ENCODE results near the gene CLINT1. TPM values are rescaled to one million over a fixed set of nuclear protein-coding genes. Genes with fewer than 3 reads are reported as not detected.

CLINT1 gene
- total and polyA plus RNA-seq, 2 experiments from 2014 or later: 71.7 to 101 TPM

DNA sequence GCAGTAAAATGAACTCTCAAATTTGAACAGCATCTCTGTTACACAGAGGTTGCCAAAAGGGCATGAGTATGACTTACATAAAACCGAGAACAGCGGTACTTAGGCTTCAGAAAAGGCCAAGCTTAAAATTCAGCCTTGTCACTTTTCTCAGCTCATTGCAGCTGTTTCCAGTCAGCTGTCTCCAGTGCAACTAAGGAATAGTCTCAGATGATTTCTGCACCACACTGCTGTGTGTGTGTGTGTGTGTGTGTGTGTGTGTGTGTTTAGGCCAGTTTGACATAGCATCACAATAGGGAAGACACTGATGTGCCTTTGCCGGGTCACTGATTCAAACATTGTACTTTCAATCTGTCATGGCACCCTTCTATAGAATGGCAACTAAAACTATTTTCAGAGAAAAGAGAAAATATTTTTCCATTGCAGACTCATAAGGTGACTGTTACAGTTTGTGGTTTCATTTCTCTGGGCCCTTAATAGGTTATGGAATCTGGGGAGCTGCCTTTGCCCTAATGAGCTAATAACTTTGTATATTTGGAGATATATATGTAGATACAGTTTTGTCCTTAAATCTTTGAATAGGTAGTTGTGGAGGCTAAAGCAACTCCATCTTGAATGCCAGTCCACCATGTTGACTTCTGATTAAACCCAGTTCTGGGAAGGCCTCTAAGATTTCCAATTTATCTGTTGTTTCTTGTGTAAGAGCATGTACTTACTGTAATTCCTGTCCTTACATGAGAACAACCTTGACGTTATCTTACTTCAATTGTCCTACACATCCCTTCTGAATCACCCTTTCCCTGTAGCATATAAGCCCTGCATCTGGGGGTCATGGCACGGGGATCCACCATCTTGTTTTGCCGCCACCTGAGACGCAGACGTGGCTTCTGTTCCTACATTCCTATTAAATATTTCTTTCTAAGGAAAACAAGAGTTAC, 110.9 kb downstream of the CLINT1 start (continued):
- TF ChIP-seq, protein P1, sequence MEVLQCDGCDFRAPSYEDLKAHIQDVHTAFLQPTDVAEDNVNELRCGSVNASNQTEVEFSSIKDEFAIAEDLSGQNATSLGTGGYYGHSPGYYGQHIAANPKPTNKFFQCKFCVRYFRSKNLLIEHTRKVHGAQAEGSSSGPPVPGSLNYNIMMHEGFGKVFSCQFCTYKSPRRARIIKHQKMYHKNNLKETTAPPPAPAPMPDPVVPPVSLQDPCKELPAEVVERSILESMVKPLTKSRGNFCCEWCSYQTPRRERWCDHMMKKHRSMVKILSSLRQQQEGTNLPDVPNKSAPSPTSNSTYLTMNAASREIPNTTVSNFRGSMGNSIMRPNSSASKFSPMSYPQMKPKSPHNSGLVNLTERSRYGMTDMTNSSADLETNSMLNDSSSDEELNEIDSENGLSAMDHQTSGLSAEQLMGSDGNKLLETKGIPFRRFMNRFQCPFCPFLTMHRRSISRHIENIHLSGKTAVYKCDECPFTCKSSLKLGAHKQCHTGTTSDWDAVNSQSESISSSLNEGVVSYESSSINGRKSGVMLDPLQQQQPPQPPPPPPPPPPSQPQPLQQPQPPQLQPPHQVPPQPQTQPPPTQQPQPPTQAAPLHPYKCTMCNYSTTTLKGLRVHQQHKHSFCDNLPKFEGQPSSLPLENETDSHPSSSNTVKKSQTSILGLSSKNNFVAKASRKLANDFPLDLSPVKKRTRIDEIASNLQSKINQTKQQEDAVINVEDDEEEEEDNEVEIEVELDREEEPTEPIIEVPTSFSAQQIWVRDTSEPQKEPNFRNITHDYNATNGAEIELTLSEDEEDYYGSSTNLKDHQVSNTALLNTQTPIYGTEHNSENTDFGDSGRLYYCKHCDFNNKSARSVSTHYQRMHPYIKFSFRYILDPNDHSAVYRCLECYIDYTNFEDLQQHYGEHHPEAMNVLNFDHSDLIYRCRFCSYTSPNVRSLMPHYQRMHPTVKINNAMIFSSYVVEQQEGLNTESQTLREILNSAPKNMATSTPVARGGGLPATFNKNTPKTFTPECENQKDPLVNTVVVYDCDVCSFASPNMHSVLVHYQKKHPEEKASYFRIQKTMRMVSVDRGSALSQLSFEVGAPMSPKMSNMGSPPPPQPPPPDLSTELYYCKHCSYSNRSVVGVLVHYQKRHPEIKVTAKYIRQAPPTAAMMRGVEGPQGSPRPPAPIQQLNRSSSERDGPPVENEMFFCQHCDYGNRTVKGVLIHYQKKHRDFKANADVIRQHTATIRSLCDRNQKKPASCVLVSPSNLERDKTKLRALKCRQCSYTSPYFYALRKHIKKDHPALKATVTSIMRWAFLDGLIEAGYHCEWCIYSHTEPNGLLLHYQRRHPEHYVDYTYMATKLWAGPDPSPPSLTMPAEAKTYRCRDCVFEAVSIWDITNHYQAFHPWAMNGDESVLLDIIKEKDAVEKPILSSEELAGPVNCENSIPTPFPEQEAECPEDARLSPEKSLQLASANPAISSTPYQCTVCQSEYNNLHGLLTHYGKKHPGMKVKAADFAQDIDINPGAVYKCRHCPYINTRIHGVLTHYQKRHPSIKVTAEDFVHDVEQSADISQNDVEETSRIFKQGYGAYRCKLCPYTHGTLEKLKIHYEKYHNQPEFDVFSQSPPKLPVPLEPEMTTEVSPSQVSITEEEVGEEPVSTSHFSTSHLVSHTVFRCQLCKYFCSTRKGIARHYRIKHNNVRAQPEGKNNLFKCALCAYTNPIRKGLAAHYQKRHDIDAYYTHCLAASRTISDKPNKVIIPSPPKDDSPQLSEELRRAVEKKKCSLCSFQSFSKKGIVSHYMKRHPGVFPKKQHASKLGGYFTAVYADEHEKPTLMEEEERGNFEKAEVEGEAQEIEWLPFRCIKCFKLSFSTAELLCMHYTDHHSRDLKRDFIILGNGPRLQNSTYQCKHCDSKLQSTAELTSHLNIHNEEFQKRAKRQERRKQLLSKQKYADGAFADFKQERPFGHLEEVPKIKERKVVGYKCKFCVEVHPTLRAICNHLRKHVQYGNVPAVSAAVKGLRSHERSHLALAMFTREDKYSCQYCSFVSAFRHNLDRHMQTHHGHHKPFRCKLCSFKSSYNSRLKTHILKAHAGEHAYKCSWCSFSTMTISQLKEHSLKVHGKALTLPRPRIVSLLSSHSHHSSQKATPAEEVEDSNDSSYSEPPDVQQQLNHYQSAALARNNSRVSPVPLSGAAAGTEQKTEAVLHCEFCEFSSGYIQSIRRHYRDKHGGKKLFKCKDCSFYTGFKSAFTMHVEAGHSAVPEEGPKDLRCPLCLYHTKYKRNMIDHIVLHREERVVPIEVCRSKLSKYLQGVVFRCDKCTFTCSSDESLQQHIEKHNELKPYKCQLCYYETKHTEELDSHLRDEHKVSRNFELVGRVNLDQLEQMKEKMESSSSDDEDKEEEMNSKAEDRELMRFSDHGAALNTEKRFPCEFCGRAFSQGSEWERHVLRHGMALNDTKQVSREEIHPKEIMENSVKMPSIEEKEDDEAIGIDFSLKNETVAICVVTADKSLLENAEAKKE (CRISPR knock-in tag; IDR thresholded peaks at IDR 0.05): no peak

DNA sequence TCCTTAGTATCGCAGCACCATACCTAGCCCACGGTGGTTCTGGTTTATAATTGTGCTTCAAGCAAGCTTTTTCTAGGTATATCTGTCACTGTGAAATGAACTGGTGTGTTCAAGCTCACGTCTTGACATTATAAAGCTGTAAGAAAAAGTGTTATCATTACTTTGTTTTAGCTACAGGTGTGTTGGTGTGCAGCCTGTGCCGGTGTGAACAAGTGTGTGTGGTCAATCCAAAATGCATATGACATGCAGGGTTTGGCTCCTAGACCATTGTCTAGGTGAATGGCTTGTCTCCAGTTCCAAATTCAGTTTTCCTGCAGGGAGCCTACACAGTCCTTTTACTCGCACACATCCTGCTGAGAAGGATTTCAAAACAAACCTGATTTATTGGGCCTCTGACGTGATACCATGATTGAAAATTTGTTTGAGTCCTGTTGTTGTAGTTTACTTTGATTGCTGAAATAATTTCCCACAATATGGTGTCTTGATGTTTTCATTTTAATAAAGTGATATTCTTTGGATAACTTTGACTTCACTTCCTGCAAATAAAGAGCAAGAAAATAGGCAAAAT, 111.7 kb downstream of the CLINT1 start:
- Histone ChIP-seq H4K20me1 (replicated peaks; ENCODE audit: insufficient read depth) (no peaks in the 10 kb centered on the region), H3K4me1 (ENCODE audit: insufficient read depth) (peaks cover 4% of the 10 kb centered on the region; the same call in 1 of the 2 replicates), H2AFZ (no peak overlapping the region), H3K4me2 (no peak overlapping the region), H3K36me3 (ENCODE audit: insufficient read depth) (no peaks in the 10 kb centered on the region), H3F3A (replicated peaks; ENCODE audit: low read depth) (no peaks in the 10 kb centered on the region), H3K9me2 (ENCODE audit: insufficient read depth) (no peaks in the 10 kb centered on the region), H3K79me2 (replicated peaks; ENCODE audit: insufficient read depth) (no peaks in the 10 kb centered on the region), H3K27me3 (ENCODE audit: insufficient read depth) (peaks cover 21% of the 10 kb centered on the region), H3K4me3 (no peak overlapping the region), H3K27ac (ENCODE audit: low read depth) (no peak overlapping the region)
- DNase-seq (ENCODE audit: low spot score) (no peak), ATAC-seq (no peak)
- H3K36me3 Mint-ChIP-seq (ENCODE audit: low read depth): no peaks in the 10 kb centered on the region
- peaks cover 13% of the 10 kb centered on the region for H3K27me3 Mint-ChIP-seq (ENCODE audit: insufficient read depth, low read depth, poor library complexity)
- H3K4me1 Mint-ChIP-seq: peaks cover 12% of the 10 kb centered on the region; the same call in 2 of the 3 replicates
- no peaks in the 10 kb centered on the region; the same call in 2 of the 3 replicates for H3K9me3 Mint-ChIP-seq
- H3K27ac Mint-ChIP-seq: peak overlapping the region; percentile 43; the same call in 1 of the 2 replicates
- no peak overlapping the region for H3K4me3 Mint-ChIP-seq
- TF ChIP-seq, protein P1 (CRISPR knock-in tag; IDR thresholded peaks at IDR 0.05): no peak
- TF ChIP-seq STAT1 (IDR thresholded peaks at IDR 0.05; ENCODE audit: unreplicated experiment) (no peak), ZNF331 (CRISPR knock-in tag; IDR thresholded peaks at IDR 0.05; ENCODE audit: low read depth) (no peak), CREB1 (CRISPR knock-in tag; IDR thresholded peaks at IDR 0.05; ENCODE audit: low read depth) (no peak), NANOG (IDR thresholded peaks at IDR 0.05; ENCODE audit: borderline replicate concordance) (no peak)
- TF ChIP-seq, protein P2, sequence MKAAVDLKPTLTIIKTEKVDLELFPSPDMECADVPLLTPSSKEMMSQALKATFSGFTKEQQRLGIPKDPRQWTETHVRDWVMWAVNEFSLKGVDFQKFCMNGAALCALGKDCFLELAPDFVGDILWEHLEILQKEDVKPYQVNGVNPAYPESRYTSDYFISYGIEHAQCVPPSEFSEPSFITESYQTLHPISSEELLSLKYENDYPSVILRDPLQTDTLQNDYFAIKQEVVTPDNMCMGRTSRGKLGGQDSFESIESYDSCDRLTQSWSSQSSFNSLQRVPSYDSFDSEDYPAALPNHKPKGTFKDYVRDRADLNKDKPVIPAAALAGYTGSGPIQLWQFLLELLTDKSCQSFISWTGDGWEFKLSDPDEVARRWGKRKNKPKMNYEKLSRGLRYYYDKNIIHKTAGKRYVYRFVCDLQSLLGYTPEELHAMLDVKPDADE (IDR thresholded peaks at IDR 0.05): no peak
